Pons (tissue), 1 donor: Measurements from ENCODE around the gene ZFYVE28.

Experiments
- DNase-seq: peaks from one replicate; pipeline ENCODE4 v3.0.0-alpha.2; 2016; ENCODE audit warnings: low spot score

Gene ZFYVE28

DNA sequence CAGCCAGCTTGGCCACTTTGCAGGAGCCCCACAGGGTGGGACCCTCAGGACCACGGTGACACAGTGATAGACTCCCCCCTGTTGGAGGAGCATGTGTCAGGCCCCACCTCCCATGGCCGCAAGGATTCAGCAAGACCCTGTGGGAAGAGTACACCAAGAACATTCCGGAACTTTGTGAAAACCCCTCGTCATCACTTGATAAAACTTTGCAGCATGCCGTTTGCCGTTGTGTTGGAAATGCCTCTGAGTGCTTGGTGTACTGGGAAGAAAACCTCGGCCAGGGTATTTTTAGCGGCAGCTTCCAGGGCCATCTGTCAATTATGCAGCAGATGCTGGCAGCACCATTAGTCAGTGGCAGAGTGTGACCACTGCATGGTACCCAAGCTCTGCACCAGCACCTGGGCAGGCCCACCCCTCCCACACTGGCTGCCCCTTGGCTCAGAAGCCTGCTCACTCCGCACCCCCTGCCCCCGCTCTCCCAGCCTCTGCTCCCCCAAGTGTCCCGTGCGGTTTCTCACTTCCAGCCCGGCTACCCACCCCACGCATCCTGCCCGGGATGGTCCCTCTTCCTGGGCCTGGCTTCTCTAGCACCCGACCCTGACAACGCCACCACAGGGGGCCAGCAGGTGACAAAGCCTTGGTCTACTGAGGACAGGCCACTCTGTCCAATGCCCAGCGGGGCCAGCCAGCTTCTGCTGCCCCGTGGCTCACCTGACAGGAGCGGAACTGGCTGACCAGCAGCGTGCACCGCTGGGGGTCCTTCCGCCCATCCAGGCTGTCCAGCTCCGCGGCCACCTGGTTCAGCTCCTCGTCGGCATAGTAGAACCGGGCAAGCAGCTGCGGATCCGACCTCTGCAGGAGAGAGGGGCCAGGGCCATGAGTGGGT is 65.0 kb downstream of the ZFYVE28 start:
- DNase-seq, result no peak

DNA sequence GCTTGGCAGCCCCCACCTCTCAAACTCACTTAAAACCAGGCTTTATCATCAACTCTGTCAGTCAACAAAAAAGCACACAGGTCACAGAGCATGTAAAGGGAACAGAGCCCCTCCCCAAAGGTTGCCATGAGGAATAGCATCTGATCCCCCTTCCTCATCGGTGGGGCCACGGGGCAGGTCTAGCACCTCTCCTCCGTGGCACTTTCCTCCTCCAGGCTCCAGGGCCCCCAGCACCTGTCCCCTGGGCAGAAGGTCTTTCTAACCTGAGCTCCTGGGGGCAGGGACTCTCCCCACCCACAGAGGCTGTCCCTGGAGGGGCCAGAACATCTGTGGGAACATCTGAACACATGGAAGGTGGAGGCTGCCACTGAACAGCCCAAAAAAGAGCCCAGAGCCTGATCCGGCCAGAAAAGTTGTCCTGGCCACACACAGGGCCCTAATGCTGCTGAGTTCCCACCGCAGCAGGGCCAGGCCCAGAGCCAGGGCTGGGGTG is 65.7 kb downstream of the ZFYVE28 start:
- DNase-seq, result no peak

DNA sequence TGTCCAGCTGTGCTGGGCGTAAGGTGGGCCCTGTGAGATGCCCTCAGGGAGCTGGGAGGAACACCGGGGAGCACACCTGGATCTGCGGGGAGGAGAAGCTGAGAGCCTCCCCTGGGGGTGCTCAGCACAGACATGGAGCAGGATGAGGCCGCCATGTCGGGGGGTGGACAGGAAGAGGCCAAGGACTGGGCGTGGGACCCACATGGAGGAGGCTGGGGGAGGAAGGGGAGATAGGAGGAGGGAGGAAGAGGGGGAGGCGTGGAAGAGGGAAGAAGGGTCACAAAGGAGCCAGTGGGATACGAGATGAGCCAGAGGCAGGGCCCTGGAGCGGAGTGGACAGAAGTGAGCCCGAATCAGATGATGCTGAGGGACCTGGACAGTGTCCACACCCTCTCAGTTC is 66.3 kb downstream of the ZFYVE28 start:
- no peak for DNase-seq

DNA sequence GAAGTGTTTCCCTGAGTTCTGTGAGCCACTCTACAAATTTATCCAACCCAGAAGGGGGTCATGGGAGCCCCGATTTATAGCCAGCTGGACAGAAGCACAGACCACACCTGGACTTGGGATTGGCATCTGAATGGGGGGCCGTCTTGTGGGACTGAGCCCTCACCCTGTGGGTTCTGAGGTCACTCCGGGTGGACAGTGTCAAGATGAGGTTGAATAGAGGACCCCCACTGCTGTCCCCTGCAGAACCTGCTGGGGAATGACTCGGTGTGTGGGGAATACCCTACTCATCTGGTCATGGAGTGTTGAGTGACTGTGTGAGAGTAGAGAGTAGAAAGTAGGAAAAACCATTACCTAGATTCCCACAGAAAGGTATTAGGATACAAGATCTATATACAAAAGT is 67.5 kb downstream of the ZFYVE28 start:
- DNase-seq, result no peak

DNA sequence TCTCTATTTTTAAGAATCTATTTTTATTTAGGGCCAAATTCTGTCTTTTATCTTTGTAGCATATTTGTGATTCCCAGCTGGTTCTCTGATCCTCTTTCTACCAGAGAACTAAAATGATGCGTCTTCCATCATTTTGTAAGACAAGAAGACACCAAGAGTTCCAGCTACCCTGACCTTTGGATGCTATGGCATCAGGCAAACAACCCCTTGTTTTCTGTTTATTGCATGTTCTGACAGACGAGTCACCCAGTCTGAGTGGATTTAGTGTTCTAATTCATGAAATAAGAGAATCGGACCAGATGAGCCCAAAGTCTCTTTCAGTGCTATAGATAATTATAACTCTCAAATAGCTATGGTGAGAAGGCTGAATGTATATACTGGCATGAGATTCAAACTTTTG is 69.7 kb downstream of the ZFYVE28 start:
- DNase-seq, result no peak

DNA sequence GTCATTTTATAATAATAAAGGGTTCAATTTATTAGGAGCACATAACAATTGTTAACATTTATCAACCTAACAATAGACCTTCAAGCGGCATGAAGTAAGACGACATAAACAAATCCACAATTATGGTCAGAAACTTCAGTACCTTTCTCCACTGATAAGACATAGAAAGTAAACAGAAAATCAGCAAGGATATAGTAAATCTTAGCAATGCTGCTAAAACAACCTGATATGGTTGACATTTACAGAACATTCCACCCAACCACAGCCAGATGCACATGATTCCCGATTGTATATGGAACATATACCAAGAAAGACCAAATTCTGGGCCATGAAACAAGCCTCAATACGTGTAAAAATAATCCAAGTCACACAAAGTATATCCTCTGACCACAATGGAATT is 71.3 kb downstream of the ZFYVE28 start:
- DNase-seq, result no peak

DNA sequence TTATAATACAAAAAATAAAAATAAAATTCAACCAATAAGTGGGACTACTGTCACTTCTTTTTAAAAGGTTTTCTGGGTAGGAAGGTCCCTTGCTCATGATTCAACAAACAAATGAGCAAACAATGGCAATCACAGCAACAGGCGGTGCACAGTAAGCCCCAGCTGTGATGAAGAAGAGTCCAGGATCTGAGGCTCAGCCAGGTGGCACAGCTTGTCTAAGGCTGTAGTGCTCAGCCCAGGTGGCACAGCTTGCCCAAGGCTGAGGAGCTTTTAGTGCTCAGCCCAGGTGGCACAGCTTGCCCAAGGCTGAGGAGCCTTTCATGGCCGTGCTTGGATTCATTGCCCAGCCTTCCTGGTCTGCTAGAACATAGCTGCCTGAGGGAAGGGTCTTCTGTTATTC is 75.0 kb downstream of the ZFYVE28 start:
- DNase-seq, result no peak

DNA sequence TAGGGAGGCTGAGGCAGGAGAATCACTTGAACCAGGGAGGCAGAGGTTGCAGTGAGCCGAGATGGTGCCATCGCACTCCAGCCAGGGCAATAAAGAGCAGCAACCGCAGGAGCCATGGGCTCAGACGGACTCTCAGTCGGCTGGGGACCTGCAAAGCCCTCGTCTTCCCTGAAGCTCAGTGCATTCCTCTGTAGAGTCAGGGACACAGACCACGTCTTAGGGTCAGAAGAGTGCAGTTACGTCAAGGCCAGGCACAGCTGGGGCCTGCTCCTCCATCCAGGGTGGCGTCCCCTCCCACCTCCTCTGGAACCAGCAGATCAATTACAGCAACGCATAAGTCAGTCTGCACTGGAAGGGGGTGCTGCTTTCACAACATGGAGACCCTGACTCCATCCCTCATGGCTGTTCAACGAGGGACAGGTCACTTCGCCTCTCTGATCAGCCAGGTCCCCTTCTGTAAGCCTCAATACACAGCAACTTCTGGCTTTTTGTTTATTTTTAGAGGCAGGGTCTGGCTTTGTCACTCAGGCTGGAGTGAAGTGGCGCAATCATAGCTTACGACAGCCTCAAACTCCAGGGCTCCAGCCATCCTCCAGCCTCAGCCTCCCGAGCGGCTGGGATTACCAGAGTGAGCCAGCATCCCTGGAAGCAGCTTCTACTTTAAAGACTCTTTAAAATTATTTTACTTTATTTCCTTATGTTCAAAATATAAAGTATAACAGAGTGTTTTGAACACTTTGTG is 76.4 kb downstream of the ZFYVE28 start:
- no peak for DNase-seq

DNA sequence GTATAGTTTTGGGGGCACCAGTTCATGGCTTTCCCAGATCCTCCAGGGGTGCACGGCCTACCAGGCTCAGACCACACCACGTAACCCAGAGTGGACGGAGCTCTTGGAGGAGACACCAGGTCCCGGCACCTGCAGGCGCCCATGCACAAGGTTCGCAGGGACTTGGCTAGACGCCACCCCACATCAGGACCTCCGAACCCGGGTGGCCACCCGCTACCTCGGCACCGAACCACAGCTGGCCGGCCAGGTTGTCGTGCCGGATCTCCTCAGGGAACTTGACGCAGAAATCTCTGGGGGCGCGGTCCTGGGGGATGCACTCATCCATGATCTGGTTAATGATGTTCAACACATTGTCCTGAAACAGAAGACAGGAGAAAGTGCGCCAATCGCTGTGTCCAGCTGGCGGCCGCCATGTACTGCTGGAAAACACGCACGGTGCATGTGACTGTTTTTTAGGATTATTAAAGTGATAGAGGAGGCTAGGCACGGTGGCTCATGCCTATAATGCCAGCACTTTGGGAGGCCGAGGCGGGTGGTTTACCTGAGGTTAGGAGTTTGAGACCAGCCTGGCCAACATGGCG is 77.1 kb downstream of the ZFYVE28 start:
- DNase-seq, result no peak

DNA sequence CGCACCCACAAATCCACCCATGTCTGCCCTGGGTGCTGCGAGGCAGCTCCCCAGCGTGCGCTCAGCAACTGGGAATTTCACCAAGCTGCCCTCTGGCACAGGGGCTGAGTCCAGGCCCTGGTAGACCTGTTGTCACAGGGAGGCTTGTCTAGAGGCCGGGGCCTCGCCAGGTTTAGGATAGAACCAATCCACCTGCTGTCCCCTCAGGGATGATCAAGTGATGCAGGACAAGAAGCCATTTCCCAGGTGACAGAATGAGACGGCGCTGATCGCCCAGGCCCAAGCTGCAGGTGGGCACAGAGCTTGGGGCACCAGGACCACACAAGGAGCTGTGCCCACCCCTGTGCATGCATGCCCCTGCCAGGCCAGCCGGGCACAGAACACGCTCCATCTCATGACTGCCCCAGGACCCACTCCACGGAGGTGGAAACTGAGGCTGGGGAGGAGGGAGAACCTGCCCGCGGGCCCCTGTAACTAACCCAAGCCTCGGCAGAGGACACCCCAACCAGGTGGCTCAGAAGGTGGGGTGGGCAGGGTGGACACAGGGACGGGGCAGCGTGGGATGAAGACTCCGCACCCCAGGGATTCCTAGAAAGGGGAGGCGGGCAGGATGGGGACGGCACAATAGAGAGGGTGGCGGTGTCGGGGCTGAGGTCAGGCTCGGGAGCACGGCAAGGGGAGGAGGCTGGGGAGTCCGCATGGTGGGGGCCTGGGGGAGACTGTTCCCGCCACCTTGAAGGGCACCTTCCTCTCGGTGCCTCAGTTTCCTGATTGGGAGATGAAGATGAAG is 78.0 kb downstream of the ZFYVE28 start:
- DNase-seq, result no peak

DNA sequence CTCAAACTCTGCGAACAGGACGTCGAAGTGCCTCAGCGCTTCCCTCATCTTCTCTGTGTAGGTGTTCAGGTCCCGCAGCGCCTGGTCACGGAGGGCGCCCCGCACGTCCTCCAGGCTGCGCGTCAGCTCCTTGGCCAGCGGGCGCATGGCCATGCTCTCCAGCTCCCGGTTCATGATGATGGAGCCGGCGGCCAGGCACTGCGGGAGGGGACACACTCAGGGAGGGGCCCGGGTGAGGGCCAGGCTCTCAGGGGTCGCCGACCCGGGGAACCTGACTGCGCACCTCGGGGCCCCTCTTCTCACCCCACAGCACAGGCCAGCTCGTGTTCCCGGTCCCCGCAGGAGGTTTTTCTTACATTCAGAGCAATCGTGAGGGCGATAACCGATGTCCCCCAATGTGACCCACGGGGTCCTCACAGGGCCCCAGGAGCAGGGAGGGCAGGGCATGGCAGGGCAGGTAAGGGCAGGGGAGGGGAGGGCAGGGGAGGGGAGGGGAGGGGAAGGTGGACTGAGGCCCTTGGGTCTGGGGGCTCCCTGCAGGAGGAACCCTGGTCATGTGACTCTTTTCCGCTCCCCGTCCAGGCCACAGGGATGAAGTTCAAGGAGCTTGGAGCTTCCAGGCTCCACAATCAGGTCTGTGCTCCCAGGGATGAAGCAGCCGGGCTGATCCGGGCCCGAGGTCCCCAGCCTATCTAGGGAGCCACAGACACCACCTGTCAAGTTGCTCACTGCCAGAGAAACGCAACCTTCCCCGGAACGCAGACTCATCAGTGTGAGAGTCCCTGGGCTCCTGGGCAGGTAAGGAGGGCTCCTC is 78.8 kb downstream of the ZFYVE28 start:
- no peak for DNase-seq

DNA sequence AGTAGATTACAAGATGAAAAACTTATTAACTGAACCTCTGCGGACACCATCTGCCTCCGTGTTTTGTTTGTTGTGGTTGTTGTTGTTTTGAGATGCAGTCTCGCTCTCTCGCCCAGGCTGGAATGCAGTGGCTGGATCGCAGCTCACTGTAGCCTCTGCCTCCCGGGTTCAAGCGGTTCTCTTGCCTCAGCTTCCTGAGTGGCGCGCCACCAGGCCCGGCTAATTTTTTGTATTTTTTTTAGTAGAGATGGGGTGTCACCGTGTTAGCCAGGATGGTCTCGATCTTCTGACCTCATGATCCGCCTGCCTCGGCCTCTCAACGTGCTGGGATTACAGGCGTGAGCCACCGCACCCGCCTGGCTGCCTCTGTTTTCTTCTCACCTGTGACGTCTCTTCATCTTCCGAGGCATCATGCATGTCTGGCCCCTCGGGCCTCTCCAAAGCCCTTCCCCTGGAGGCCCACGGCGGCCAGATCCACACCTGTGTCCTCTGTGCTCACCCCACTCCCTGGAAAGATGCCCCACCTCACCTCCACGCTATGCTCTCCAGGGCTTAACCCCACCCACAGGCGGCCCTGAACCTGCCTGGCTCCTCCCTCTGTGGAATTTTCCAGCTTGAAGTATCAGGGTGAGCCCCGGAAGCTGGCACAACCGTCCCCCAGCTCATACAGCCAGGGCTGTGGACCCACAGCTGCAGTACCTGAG is 79.5 kb downstream of the ZFYVE28 start:
- no peak for DNase-seq

DNA sequence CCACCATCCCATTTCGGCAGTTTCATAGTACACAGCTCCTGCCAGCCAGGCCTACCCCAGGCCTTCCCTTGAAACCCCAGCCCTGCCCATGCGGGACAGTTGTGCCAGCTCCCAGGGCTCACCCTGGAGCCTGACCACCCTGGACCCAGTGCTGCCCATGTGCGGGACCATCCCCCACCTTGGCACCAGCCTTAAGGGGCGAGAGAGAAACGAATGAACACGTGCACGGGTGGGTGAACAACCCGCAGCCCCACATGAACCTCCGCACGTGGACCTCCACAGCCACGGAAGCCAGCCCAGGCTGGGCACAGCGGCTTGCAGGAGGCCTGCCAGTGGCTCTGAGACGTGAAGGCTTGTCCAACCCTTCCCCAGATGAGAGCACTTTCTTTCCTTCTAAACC is 80.5 kb downstream of the ZFYVE28 start:
- DNase-seq, result no peak

DNA sequence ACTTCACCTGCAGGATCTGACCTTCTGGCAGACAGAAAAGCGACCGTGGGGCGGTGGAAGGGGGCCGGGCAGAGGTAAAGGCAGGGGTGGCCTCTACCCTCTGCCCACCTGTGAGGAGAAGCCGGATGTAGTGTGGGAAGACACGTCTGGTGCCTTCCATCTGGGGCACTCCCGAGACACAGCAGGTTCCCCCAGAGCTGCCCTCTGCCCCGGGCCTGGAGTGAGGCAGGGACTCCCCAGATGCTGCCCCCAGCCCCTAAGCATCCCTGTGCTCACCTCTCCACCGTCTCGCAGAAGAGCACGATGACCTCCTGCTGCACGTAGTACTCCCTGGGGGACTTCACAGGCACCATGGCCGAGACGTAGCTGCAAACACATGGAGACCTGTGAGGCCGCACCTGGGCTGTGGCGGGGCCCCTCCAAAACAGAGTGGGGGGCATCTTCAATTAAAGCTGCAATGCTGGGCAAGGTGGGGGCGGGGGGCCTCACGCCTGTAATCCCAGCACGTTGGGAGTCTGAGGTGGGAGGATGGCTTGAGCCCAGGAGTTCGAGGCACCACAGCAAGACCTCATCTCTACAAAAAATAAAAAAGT is 81.2 kb downstream of the ZFYVE28 start:
- DNase-seq, result no peak

DNA sequence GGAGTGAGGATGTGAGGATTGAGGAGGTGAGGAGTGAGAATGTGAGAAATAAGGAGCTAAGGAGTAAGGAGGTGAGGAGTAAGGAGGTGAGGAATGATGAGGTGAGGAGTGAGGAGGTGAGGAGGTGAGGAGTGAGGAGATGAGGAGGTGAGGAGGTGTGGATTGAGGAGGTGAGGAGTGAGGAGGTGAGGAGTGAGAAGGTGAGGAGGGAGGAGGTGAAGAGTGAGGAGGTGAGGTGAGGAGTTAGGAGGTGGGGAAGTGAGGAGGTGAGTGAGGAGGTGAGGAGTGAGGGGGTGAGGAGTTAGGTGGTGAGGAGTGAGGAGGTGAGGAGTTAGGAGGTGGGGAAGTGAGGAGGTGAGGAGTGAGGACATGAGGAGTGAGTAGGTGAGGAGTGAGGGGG is 81.8 kb downstream of the ZFYVE28 start:
- no peak for DNase-seq

DNA sequence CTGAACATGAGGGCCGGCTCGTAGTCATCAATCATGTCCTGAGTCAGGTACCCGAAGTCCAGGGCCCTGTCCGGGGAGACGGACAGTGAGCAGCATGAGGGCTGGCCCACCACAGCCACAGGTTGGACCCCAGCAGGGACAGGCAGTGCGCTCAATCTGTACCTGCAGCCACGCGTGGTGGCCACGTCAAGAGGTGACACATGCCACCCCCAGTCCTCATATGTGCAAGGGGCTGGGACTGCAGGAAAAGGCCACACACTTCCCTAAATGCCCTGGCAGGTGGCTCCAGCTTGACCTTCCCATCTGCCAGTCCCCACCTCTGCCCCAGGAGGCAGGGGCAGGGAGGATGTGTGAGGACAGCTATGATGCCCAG is 82.7 kb downstream of the ZFYVE28 start:
- no peak for DNase-seq

DNA sequence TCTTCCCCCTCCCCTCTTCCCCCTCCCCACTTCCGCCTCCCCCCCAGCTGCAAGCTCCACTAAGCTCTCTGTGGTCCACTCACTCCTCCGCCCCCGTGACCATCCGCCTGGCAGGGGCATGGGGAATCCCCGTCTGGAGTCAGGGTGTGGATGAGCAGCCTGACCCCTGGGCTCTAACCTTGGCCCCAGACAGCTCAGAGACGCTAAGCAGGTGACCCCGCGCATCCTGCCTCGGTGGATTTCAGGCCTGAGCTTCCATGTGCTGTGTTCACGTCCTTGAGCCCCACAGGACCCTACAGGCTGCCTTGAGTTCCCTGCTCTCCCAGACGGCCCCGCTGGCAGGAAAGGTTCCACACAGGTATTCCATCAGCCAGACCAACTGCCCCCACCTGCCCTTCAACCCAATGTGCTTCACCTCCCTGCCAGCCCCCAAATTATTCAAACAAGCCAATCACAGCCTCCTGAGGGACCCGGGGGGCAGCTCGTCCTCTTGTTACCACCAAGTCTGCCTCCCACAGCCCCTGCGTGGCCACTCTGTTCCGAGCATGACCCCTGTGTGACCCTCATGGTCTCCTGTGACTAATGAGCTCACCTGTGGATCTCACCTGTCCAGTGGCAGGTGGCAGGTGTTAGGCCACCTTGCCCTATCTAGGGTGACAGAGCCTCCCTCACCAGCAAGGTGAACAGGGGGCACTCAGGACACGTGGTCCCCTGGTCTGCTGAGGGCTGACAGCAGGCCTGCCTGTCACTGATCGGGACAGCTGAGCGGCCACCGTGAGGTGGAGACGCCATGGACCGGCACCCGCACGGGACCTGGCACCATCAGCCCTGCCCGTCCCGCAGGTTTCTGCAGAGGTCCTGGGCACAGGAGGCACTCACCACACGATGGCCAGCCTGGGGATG is 83.4 kb downstream of the ZFYVE28 start:
- DNase-seq, result no peak

DNA sequence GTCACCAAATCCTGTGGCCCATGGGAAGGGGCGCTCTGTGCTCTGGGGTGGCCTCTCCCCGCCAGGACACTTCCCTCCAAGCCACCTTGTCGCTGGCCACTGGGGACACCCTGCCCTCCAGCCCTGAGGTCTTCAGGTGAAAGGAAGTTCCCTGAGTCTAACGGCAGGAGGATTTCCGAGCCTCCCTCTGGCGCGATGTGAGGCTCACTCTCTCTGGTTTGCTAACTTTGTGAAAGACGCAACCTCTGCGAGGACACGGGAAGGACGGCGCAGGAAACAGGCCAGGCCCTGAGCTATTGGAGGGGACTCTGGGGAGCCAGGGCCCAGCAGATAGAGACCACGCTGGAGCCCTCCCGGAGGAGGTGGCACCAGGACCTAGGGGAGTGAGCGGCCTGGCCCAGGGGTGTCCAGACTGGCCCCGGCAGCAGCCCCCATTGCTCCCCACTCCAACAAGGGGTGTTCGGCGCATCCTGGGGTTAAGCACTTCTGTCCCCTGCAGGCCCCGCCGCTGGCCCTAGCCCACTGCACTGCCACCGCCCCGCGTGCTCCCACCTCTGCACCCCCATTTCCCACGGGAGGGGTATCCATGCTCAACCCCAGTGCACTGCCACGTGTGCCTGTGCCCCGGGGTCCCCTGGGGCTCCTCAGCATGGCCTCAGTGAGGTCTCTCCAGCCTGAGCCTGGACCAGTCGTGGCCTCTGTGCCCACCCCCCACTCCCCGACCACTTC is 84.4 kb downstream of the ZFYVE28 start:
- no peak for DNase-seq
